Fibroblast of skin of back (primary cell): ENCODE measurements around the gene ICAM2.

Source experiments
- DNase-seq: peaks from one replicate; pipeline ENCODE4 v3.0.0-alpha.2; 2013

ICAM2 gene

DNA sequence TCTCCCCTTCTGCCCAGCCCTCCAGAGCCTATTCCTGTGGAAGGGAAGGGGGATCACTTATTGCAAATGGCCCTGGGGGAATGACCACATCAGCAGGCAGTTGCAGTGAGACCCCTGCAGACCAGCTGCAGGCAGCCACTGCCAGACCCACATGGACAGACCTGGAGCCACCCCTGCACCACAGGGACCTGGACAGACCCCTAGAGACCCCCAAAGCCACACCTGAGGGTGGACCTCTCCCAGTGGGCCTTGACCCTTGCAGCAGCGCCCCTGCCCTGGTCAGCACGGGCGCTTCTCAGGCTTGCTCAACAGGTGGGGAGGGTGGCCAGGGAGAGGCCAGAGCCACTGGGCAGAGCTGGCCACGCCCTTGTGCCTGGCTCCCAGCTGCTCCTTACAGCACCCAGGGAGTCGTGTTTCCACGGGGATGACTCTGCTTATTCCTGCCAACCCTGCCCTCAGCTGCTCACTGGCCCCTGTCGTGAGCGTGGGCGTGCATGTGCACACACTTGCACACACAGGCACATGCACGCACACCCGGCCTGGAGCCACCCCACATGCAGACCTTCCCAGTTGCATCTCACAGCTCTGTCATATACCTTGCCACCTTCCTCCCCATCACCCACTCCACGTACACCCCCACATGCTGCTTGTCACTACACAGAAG lies 46.4 kb downstream of the ICAM2 start:
- no peak for DNase-seq

DNA sequence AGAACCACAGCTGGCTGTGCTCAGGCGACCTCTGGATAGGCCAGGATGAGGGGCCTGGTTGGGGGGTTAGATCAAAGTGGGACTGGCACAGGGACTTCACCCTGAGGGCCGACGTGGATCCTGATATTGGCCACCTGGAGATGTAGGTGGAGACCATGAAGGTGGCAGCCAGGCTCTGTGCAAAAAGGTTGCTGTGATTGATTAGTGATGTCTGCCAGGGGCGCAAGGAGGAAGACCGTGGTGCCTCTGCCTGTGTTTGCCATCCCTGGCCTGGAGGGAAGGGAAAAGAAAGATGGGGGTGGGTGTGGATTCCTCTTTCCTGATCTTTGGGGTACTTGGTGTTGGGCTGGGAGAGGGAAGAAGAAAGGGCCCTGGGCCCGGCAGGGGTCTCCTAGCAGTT lies 47.2 kb downstream of the ICAM2 start:
- no peak for DNase-seq

DNA sequence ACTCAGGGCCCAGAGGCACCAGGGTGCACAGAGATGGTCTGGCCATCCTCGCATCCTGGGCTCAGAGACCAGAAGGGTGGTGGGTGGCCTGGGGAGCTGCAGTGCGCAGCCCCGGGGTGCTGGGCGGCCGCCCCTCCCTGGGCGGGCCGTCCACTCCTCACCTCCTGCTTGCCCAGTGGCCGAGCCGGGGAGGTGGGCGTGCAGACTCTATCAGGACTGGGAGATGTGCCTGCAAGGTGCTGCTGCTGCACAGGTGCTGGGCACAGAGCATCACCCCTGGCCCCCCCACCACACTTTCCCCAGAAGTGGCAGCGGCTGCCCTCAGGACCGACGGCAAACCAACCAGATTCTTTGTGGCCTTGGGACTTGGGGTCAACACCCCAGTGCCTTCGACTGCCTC lies 47.6 kb downstream of the ICAM2 start, which contains the start of gene SCN4A:
TSS of gene SCN4A (minus strand) at position 123 of the 400 bp plus-strand sequence. CDS start at position 46, 77 bp downstream.
- no peak for DNase-seq

DNA sequence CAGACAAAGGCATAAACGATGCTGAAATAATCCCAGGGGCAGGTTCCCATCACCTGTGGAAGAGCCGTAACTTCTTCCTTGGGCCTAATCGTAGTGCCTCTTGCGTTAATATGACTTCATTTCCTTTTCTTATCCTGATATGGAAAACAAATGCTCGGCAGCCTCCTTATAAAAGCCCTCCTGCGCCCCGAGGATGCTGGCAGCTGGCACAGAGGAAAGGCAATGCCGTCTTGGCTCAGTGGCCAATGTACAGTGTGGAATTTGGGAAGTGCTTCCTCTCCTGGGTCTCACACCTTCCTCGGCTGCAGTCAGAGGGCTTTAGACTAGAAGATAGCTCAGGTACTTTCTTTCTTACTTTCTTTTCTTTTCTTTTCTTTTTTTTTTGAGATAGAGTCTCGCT lies 51.2 kb downstream of the ICAM2 start:
- no peak for DNase-seq

DNA sequence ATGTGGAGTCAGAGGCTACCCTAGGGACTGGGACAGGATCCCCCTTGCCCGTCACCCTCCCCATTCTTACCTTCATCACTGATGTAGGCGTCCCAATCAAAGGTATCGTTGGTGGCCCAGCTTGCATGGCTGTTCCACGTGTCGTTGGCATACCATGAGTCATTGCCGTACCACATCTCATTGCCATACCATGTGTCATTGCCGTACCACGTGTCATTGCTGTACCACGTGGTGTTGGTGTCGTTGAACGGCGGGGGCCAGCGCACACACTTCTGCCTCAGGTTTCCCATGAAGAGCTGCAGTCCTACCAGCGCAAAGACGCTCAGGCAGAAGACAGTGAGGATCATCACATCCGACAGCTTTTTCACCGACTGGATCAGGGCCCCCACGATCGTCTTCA lies 52.5 kb downstream of the ICAM2 start:
- peak; percentile 17 for DNase-seq

DNA sequence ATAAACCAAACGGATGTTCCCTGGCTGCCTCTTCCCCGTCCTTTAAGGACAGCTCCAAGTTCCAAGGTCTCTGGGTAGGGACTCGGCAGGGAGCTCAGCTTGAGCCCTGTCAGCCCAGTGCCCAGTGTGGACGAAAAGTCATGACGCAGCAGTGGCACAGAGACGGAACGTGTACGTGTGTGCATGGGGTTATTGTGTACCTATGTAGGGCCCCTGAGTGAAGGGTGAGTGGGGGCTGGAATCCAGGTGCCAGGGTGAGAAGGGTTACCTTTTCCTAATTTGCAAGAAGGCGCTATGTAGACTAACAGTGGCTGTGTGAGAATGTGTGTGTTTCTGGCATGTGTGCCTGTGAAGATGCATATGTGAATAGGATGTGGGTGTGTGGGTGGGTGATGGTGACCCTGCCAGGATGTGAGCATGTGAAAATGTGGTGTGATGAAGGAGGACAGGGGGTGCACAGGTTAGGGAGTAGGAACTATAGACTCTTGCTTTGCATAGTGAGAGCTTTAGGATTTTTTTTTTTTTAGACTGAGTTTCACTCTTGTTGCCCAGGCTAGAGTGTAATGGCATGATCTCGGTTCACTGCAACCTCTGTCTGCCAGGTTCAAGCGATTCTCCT lies 53.7 kb downstream of the ICAM2 start:
- no peak for DNase-seq

DNA sequence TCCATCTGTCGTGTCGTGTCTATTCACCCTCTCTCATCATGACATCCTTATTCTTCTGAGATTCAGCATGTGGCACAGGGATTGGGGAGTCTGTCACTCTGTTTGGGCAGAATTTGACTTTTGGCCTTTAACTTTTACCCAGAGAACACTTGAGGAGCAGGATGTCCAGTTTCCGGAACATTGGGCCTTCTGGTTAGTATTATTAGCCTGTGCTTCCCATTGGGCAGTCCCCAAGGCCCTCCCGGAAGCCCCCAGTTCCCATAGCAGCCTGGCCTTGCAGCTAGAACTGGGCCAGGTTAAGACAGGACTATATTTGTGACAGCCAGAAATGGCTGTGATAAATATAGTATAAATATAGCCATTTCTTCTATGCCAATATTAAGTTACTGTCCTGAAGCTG lies 57.3 kb downstream of the ICAM2 start:
- DNase-seq = no peak

DNA sequence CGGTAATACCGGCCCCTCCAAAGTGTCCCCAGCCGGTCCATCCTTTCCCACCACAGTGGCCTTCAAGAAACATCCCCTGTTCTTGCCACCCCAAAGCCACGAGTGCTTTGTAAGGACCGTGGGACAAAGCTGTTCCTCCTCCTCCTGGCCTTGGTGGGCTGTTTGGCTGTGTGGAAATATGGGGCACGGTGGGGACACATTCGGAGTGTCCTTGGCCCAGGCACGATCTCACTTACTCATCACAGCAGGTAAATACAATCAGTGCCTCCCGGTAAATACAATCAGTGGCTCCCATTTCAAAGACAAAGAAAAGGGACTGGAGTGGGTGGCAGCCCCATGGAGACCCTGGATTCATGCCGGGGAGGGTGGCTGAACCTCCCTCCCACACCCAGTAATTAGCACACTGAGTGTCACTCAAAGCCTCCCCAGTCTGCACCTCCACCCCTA lies 58.1 kb downstream of the ICAM2 start:
- no peak for DNase-seq

DNA sequence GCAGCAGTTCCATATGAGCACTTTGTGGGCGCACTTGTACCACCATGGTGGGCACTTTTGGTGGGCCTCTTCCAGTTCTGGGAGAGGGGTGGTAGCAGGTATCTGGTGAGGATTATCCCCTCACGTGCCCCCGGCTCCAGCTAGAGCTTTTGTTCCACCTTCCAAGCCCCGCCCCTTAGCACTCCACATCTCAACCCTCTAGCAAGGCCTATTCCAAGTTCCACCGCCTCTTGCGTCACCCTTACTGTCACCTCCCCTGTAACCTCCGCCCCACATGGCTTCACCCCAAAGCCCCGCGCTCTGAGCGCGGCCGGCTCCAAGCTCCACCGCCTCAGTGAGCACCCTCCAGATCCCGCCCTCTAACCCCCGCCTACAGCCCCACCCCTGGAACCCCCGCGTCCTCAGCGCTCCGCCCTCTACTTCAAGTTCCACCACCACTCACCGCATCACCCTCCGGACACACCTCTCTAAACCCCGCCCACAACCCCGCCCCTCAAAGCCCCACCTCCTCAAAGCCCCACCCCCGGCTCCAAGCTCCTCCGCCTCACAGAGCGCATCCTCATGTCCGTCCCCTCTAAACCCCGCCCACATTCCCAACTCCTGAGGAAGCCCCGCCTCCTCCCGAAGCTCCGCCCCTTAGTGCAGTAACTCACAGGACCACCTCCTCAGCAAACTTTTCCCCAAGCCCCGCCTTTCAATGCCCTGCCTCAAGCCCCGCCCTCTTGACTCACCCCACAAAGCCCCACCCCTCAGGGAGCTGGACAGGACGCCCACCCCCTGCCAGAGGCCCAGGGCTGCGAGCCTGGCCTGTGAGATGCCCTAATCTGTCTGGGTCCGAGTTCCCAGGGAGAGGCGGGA lies 58.8 kb downstream of the ICAM2 start:
- DNase-seq = peak; percentile 65

DNA sequence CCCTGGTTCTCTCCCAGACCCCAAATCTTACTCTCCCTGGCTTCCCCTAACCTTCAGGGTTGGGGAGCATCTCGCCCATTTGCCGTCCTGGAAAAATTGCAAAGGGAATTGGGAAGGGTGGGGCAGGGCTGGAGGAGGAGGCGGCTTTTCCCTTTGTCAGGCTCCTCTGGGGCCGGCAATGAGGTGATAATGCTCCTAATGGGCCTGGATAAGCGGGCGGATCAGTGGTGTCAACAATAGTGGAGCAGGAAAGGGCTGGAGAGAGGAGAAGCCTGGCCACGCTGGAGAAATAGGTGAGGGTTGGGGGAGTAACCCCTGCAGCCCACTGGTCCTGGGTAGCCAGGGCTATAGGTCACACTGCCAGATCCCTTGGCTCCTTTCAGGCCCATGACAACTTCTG lies 60.0 kb downstream of the ICAM2 start:
- no peak for DNase-seq

DNA sequence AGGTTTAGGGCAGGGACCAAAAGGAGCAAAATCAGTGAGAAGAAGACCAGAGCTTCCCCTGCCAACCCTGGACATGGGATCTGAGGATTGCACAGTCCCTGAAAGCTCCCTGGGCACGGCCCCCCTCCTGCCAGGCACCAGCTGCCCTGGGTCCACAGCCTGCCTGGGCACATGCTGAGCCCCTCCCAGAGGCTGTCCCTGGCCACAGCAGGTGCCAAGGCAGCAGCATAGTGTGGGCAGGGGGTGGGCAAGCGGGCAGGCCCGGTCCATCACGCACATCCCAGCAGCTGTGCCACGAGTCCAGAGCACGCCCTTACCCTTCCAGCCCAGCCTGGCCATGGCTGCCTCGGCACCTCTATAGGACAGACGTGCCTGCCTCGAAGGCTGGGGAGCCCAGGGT lies 60.4 kb downstream of the ICAM2 start:
- no peak for DNase-seq

DNA sequence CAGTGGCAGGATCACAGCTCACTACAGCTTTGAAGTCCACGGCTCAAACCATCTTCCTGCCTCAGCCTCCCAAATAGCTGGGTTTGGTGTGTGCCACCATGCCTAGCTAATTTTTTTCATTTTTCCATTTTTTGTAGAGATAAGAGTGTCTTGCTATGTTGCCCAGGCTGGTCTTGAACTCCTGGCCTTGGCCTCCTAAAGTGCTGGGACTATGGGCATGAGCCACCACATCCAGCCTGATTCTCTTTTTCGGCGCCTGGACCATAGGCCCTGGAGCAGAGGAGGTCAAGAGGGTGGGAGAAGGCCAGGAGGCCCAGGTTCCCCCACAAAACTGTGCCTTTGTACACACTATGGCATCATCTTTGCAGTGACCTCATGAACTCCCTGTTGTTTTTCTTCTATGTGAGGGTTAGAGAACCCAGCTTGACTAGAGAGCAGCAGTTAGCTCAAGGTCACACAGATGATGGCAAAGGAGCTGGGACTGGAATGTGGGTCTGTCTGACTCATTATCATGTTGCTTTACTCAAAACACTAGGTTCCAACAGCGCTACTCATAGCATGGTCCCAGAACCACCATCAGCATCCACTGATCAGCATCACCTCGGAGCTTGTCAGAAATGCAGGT lies 64.0 kb downstream of the ICAM2 start:
- DNase-seq = peak; percentile 52

DNA sequence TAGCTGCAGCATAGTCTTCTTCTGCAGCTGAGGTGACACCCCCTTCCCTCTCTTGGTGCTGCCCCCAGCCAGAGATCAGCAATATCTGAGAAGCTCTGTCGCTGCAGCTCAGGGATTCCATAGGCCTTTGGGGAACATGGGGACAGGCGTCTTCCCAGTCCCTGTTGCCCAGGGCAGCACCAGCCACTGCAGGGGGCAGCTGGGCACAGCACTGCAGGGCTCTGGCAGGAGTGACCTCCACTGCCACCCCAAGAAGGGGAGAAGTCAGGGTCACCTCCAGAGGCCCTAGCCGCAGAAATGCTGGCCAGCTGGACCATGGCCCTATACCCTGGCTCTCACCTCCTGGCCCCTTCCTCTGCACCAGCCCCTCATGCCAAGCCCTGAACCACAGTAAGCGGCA lies 64.6 kb downstream of the ICAM2 start:
- DNase-seq = no peak

DNA sequence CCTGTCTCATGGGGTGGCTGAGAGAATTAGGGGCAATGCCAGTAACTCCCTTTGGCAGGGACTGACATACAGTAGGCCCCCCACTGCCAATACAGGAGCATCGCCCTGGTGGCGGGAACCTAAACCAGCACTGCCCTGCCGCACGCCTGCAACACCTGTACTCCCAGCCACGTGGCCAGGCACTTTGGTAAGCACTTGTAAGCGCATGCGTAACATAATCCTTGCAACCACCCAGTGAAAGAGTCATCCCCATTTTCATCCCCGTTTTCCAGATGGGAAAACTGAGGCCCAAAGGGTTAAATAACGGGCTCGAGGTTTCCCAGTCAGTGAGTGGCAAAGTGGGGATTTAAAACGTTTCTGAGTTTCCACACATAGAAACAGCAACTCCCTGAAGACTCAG lies 65.2 kb downstream of the ICAM2 start:
- no peak for DNase-seq

DNA sequence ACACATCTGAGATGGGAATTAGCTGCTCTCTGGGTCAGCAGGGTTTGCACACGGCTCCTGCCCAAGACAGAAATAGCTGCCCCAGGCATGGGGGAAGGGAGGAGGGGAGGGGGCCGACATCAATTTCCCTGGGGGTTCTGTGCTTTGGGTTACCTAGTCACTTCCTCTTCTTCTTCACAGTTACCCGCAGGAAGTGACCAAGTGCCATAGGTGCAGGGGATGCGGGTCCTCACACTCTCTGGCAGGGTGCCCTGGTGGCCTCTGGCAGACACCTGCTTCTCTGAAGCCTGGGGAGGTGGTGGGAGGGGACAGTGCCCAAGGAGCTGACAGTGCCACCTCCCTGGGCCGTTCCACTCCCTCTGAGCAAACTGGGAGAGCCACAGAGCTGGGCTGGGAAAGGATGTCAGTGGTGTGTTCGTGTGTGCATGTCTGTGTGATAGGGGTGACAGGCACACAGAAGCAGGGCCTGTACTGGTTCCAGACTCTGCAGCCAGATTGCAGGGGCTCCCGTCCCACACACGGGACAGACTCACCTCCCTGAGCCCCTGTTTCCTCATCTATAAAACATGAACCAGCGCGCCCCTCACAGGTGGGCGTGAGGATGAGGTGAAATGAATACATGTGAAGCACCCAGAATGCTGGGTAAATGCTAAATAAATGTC lies 65.9 kb downstream of the ICAM2 start:
- no peak for DNase-seq
